ENCODE results near the gene ST8SIA5. TPM values are rescaled to one million over a fixed set of nuclear protein-coding genes. Genes with fewer than 3 reads are reported as not detected.

Gene ST8SIA5
- total and polyA plus RNA-seq, 2 donors (not counting 3 experiments of a cell fraction or from before 2014, with no cell fraction given), result 0.25 to 0.62 TPM

- ChIA-PET POLR2A (no interaction called here), CTCF (interaction anchor here (1.2 to 1.7 kb wide), 3 partner anchors 13 to 255 kb away, joined by 3 to 6 read pairs (median 5); no protein-coding TSS in a partner anchor)
- no peak for TF ChIP-seq POLR2AphosphoS5 (IDR thresholded peaks at IDR 0.05; ENCODE audit: insufficient read depth, low read depth, low read length)
- H3K4me2 ChIP-seq (ENCODE audit: insufficient read depth, low read length), result no peak overlapping the region
- DNase-seq (ENCODE audit: low read depth, low spot score), result no peak
- no peak for FAIRE-seq
- H3K79me2 ChIP-seq (ENCODE audit: control insufficient read depth, insufficient read depth, low read length), result no peaks in the 10 kb centered on the region
- H3K36me3 ChIP-seq (ENCODE audit: control insufficient read depth in 2 of 2, extremely low read depth in 1 of 2, insufficient read depth in 2 of 2, low read length in 2 of 2), result no peaks in the 10 kb centered on the region
- no peak overlapping the region for H3K9ac ChIP-seq (replicated peaks; ENCODE audit: extremely low read depth, insufficient read depth, low read length)
- no TSS peak for BruUV-seq (replicated peaks)
- H3K27ac ChIP-seq (ENCODE audit: insufficient read depth, low read depth, low read length), result no peak overlapping the region
- dilution Hi-C loops (cut with MboI; ENCODE audit: extremely low pct_ligation_motif_present, low sequenced_read_pairs), result no loop called here
- no peaks in the 10 kb centered on the region for H4K20me1 ChIP-seq (replicated peaks; ENCODE audit: control insufficient read depth, extremely low read depth, insufficient read depth, low read length)
- no peaks in the 10 kb centered on the region for H3K27me3 ChIP-seq (ENCODE audit: control insufficient read depth in 2 of 2, insufficient read depth in 2 of 2, low read length in 2 of 2)
- intact Hi-C loops (cut with micrococcal nuclease), result no loop called here
- H3K4me3 ChIP-seq (replicated peaks in 1 of 3; ENCODE audit: insufficient read depth in 1 of 3, low read depth in 1 of 3, low read length in 3 of 3), result no peak overlapping the region
- H3K9me1 ChIP-seq (replicated peaks; ENCODE audit: control insufficient read depth, extremely low read depth, insufficient read depth, low read length), result no peaks in the 10 kb centered on the region
- no peaks in the 10 kb centered on the region for H3K9me3 ChIP-seq (replicated peaks; ENCODE audit: control insufficient read depth, insufficient read depth, low read length)
- no peaks in the 10 kb centered on the region for H3K4me1 ChIP-seq (ENCODE audit: control insufficient read depth, extremely low read depth, insufficient read depth, low read length)
- H2AFZ ChIP-seq (ENCODE audit: low read depth, low read length), result no peak overlapping the region
Measured at GRCh38 chr18:46693996-46694395, 62.9 kb downstream of the ST8SIA5 start.

- CTCF ChIA-PET, result interaction anchor here (1.7 kb wide), 1 partner anchor 31 kb away, joined by 5 read pairs; no protein-coding TSS in a partner anchor
- no TSS peak for BruUV-seq (replicated peaks)
- Histone ChIP-seq H3K4me1 (ENCODE audit: control insufficient read depth, extremely low read depth, insufficient read depth, low read length) (no peaks in the 10 kb centered on the region), H3K4me2 (ENCODE audit: insufficient read depth, low read length) (no peak overlapping the region), H3K27me3 (ENCODE audit: control insufficient read depth in 2 of 2, insufficient read depth in 2 of 2, low read length in 2 of 2) (no peaks in the 10 kb centered on the region), H4K20me1 (replicated peaks; ENCODE audit: control insufficient read depth, extremely low read depth, insufficient read depth, low read length) (no peaks in the 10 kb centered on the region), H2AFZ (ENCODE audit: low read depth, low read length) (no peak overlapping the region), H3K9ac (replicated peaks; ENCODE audit: extremely low read depth, insufficient read depth, low read length) (no peak overlapping the region), H3K9me1 (replicated peaks; ENCODE audit: control insufficient read depth, extremely low read depth, insufficient read depth, low read length) (no peaks in the 10 kb centered on the region), H3K27ac (ENCODE audit: insufficient read depth, low read depth, low read length) (no peak overlapping the region), H3K9me3 (replicated peaks; ENCODE audit: control insufficient read depth, insufficient read depth, low read length) (no peaks in the 10 kb centered on the region), H3K79me2 (ENCODE audit: control insufficient read depth, insufficient read depth, low read length) (no peaks in the 10 kb centered on the region), H3K4me3 (replicated peaks in 1 of 3; ENCODE audit: insufficient read depth in 1 of 3, low read depth in 1 of 3, low read length in 3 of 3) (no peak overlapping the region), H3K36me3 (ENCODE audit: control insufficient read depth in 2 of 2, extremely low read depth in 1 of 2, insufficient read depth in 2 of 2, low read length in 2 of 2) (no peaks in the 10 kb centered on the region)
- POLR2A ChIA-PET, result no interaction called here
- dilution Hi-C loops (cut with MboI; ENCODE audit: extremely low pct_ligation_motif_present, low sequenced_read_pairs), result no loop called here
- FAIRE-seq (no peak), DNase-seq (ENCODE audit: low read depth, low spot score) (no peak)
- intact Hi-C loops (cut with micrococcal nuclease), result no loop called here
- no peak for TF ChIP-seq CTCF (IDR thresholded peaks at IDR 0.05; ENCODE audit: extremely low read depth in 1 of 2, insufficient read depth in 1 of 2, low read depth in 1 of 2, low read length in 2 of 2)
- no peak for TF ChIP-seq POLR2AphosphoS5 (IDR thresholded peaks at IDR 0.05; ENCODE audit: insufficient read depth, low read depth, low read length)
- no peak for TF ChIP-seq POLR2A (IDR thresholded peaks at IDR 0.05; ENCODE audit: low read depth, low read length)
- no peak for TF ChIP-seq MYC (IDR thresholded peaks at IDR 0.05; ENCODE audit: low read depth, low read length)
- no peak for TF ChIP-seq FOS (IDR thresholded peaks at IDR 0.05; ENCODE audit: borderline replicate concordance, insufficient read depth, low read length)
- TF ChIP-seq EZH2 (IDR thresholded peaks at IDR 0.05; ENCODE audit: borderline replicate concordance, low read depth, low read length, severe bottlenecking), result no peak
- TF ChIP-seq JUN (IDR thresholded peaks at IDR 0.05; ENCODE audit: borderline replicate concordance, insufficient read depth, insufficient read length, low read depth), result no peak
- no peak for TF ChIP-seq GATA2 (IDR thresholded peaks at IDR 0.05; ENCODE audit: insufficient read depth, insufficient read length, low read depth, low read length)
- TF ChIP-seq MAX (IDR thresholded peaks at IDR 0.05; ENCODE audit: insufficient read depth, insufficient read length), result no peak
Measured at GRCh38 chr18:46688853-46689525, 67.9 kb downstream of the ST8SIA5 start.

Measured in endothelial cell of umbilical vein (primary cell).